CD4-positive, alpha-beta memory T cell (primary cell): ENCODE data around the gene MYMX. TPM values are rescaled to one million over a fixed set of nuclear protein-coding genes. Genes with fewer than 3 reads are reported as not detected.

Experiments
- CTCF ChIA-PET: fragments of 350-600 bp; sonication (Branson Sonifier 250); formaldehyde crosslinking; loops from one replicate; lab custom pipeline; 2021; ENCODE audit warnings: inconsistent platforms; ENCODE audit not compliant: partially characterized antibody; lab: Charles Lee
- POLR2A ChIA-PET: fragments of 350-600 bp; sonication (Branson Sonifier 250); formaldehyde crosslinking; loops from one replicate; lab custom pipeline; 2021; ENCODE audit not compliant: partially characterized antibody; lab: Charles Lee
- DNase-seq, 5 donors: peaks; one replicate each; pipeline versions ENCODE4 v3.0.0 to v3.0.0-alpha.2; 2020 to 2022; ENCODE audit warnings: mixed read lengths in 1 of 5
- H3K27ac ChIP-seq: one replicate; pipeline ENCODE4 v1.7.0; 2013; ENCODE audit warnings: low read depth, low read length
- H3K27me3 ChIP-seq: 2 replicates; pipeline ENCODE4 v1.7.0; 2013; ENCODE audit warnings: mild to moderate bottlenecking, low read length, moderate library complexity; ENCODE audit not compliant: insufficient read depth
- H3K36me3 ChIP-seq: 2 replicates; pipeline ENCODE4 v1.7.0; 2013; ENCODE audit warnings: mild to moderate bottlenecking, low read length, moderate library complexity; ENCODE audit not compliant: insufficient read depth
- H3K4me1 ChIP-seq: 2 replicates; pipeline ENCODE4 v1.7.0; 2013; ENCODE audit warnings: mild to moderate bottlenecking, low read length, moderate library complexity; ENCODE audit not compliant: insufficient read depth
- H3K4me3 ChIP-seq, 2 donors: one replicate each; pipeline ENCODE4 v1.7.0; 2013; ENCODE audit warnings: low read length in 2 of 2, mild to moderate bottlenecking in 1 of 2
- H3K9me3 ChIP-seq, 2 donors: one replicate each; pipeline ENCODE4 v1.7.0; 2013; ENCODE audit warnings: low read length in 2 of 2, control low read depth in 1 of 2; ENCODE audit not compliant: control insufficient read depth in 1 of 2
- H3K27ac Mint-ChIP-seq, 7 donors: one replicate each; pipeline ENCODE4 v1.8.0; 2020 to 2021; ENCODE audit warnings: mixed read lengths in 7 of 7, mild to moderate bottlenecking in 6 of 7, inconsistent platforms in 3 of 7, moderate library complexity in 3 of 7
- H3K27me3 Mint-ChIP-seq, 2 donors: one replicate each; pipeline ENCODE4 v1.8.0; 2020 to 2021; ENCODE audit warnings: mixed read lengths in 2 of 2
- H3K36me3 Mint-ChIP-seq, 2 donors: one replicate each; pipeline ENCODE4 v1.8.0; 2020 to 2021; ENCODE audit warnings: mixed read lengths in 2 of 2, inconsistent platforms in 1 of 2, mild to moderate bottlenecking in 1 of 2
- H3K4me1 Mint-ChIP-seq, 4 donors: one replicate each; pipeline ENCODE4 v1.8.0; 2020 to 2021; ENCODE audit warnings: mixed read lengths in 4 of 4, mild to moderate bottlenecking in 1 of 4
- H3K4me3 Mint-ChIP-seq, 8 donors: one replicate each; pipeline ENCODE4 v1.8.0; 2020 to 2021; ENCODE audit warnings: mixed read lengths in 8 of 8, mild to moderate bottlenecking in 7 of 8, moderate library complexity in 6 of 8, inconsistent platforms in 3 of 8
- H3K9me3 Mint-ChIP-seq, 8 donors: one replicate each; pipeline ENCODE4 v1.8.0; 2020 to 2021; ENCODE audit warnings: mixed read lengths in 8 of 8, mild to moderate bottlenecking in 5 of 8, inconsistent platforms in 3 of 8, moderate library complexity in 1 of 8
- intact Hi-C: fragments of 100-400 bp; cut with micrococcal nuclease; formaldehyde crosslinking; loops from one replicate; pipeline ENCODE4 v1.15.1; 2023
- polyA plus RNA-seq, 2 donors: library from polyadenylated mRNA; unstranded; fragments of 300-500 nt; fragmentation: Illumina TruSeq; gene quantifications; one replicate each; pipeline ENCODE4 v1.2.3, GENCODE V29; 2021
- total RNA-seq, 2 experiments: library from RNA; stranded (reverse); gene quantifications; one replicate each; pipeline ENCODE4 v1.2.3, GENCODE V29; 2021

The MYMX gene
- total and polyA plus RNA-seq, 4 experiments from 2014 or later, result not detected

GRCh38 chr6:44219815-44220784 lies 3.4 kb downstream of the MYMX start:
- DNase-seq, result no peak
- H3K36me3 ChIP-seq, result no peaks in the 10 kb centered on the region
- intact Hi-C loops, result no loop called here
- no peaks in the 10 kb centered on the region for H3K9me3 ChIP-seq
- H3K27me3 Mint-ChIP-seq, result peaks cover 2 to 7% of the 10 kb centered on the region in 2 donors
- H3K4me1 Mint-ChIP-seq, result peaks cover 7 to 36% (median 21%) of the 10 kb centered on the region in 4 donors
- ChIA-PET CTCF (interaction anchor here (0.7 to 6.8 kb wide), 6 partner anchors 10 to 233 kb away, joined by 3 to 84 read pairs (median 6); partner anchors contain the start of gene HSP90AB1), POLR2A (interaction anchor here (2.5 kb wide), 1 partner anchor 26 kb away, joined by 12 read pairs; the partner anchor contains the start of gene HSP90AB1)
- H3K9me3 Mint-ChIP-seq, result no peaks in the 10 kb centered on the region
- no peak overlapping the region for H3K4me3 ChIP-seq
- no peaks in the 10 kb centered on the region for H3K36me3 Mint-ChIP-seq
- H3K4me1 ChIP-seq, result peaks cover 29% of the 10 kb centered on the region
- H3K4me3 Mint-ChIP-seq, result peak overlapping the region in 3 of 8 donors; percentile 29 to 50 (median 35)
- no peak overlapping the region for H3K27ac Mint-ChIP-seq
- no peak overlapping the region for H3K27ac ChIP-seq
- no peaks in the 10 kb centered on the region for H3K27me3 ChIP-seq

GRCh38 chr6:44220913-44221290 lies 4.2 kb downstream of the MYMX start:
- no peak for DNase-seq
- no peaks in the 10 kb centered on the region for H3K36me3 Mint-ChIP-seq
- no peak overlapping the region for H3K27ac ChIP-seq
- H3K9me3 ChIP-seq, result no peaks in the 10 kb centered on the region
- POLR2A ChIA-PET, result interaction anchor here (1.2 to 5.3 kb wide), 2 partner anchors 26 to 36 kb away, joined by 5 to 72 read pairs; partner anchors contain the start of genes HSP90AB1 and SLC35B2
- no peak overlapping the region for H3K4me3 ChIP-seq
- peak overlapping the region in 2 of 7 donors; percentile 38 to 65 for H3K27ac Mint-ChIP-seq
- peaks cover 7 to 36% (median 21%) of the 10 kb centered on the region in 4 donors for H3K4me1 Mint-ChIP-seq
- peaks cover 2 to 7% of the 10 kb centered on the region in 2 donors for H3K27me3 Mint-ChIP-seq
- no peaks in the 10 kb centered on the region for H3K36me3 ChIP-seq
- no peaks in the 10 kb centered on the region for H3K27me3 ChIP-seq
- CTCF ChIA-PET, result interaction anchor here (0.8 to 6.8 kb wide), 13 partner anchors 9 to 232 kb away, joined by 3 to 84 read pairs (median 3); partner anchors contain the start of gene HSP90AB1
- H3K4me3 Mint-ChIP-seq, result peak overlapping the region in 1 of 8 donors; percentile 68
- no peaks in the 10 kb centered on the region for H3K9me3 Mint-ChIP-seq
- intact Hi-C loops, result loop anchor here (1.0 kb wide), 2 partner anchors 44 to 117 kb away; partner anchors contain the start of gene NFKBIE
- H3K4me1 ChIP-seq, result peaks cover 29% of the 10 kb centered on the region

GRCh38 chr6:44221291-44221960 lies 4.7 kb downstream of the MYMX start:
- CTCF ChIA-PET, result interaction anchor here (0.6 to 6.8 kb wide), 16 partner anchors 8 to 654 kb away, joined by 3 to 84 read pairs (median 3); partner anchors contain the start of gene HSP90AB1
- H3K4me1 ChIP-seq, result peaks cover 29% of the 10 kb centered on the region
- Mint-ChIP-seq H3K36me3 (no peaks in the 10 kb centered on the region), H3K27me3 (peaks cover 2 to 7% of the 10 kb centered on the region in 2 donors), H3K27ac (peak overlapping the region in 4 of 7 donors; percentile 44 to 72 (median 56)), H3K9me3 (no peaks in the 10 kb centered on the region), H3K4me1 (peaks cover 7 to 36% (median 21%) of the 10 kb centered on the region in 4 donors), H3K4me3 (peak overlapping the region in 4 of 8 donors; percentile 15 to 68 (median 29))
- POLR2A ChIA-PET, result interaction anchor here (1.2 to 5.3 kb wide), 3 partner anchors 21 to 36 kb away, joined by 5 to 72 read pairs (median 9); partner anchors contain the start of genes HSP90AB1 and SLC35B2
- DNase-seq, result peak; percentile 72 to 80 (median 74)
- no peak overlapping the region for H3K27ac ChIP-seq
- intact Hi-C loops, result loop anchor here (1.0 kb wide), 2 partner anchors 44 to 117 kb away; partner anchors contain the start of gene NFKBIE
- no peak overlapping the region for H3K4me3 ChIP-seq
- H3K27me3 ChIP-seq, result no peaks in the 10 kb centered on the region
- H3K36me3 ChIP-seq, result no peaks in the 10 kb centered on the region
- no peaks in the 10 kb centered on the region for H3K9me3 ChIP-seq

- Histone ChIP-seq H3K4me3 (no peak overlapping the region), H3K4me1 (peaks cover 29% of the 10 kb centered on the region), H3K9me3 (no peaks in the 10 kb centered on the region), H3K27me3 (no peaks in the 10 kb centered on the region), H3K27ac (no peak overlapping the region), H3K36me3 (no peaks in the 10 kb centered on the region)
- H3K36me3 Mint-ChIP-seq, result no peaks in the 10 kb centered on the region
- CTCF ChIA-PET, result interaction anchor here (0.6 to 6.8 kb wide), 19 partner anchors 10 to 759 kb away, joined by 3 to 84 read pairs (median 3); partner anchors contain the start of gene HSP90AB1
- no peak for DNase-seq
- intact Hi-C loops, result loop anchor here (1.0 to 2.0 kb wide), 3 partner anchors 35 to 116 kb away; partner anchors contain the start of genes NFKBIE and SLC35B2
- H3K27me3 Mint-ChIP-seq, result peaks cover 2 to 7% of the 10 kb centered on the region in 2 donors
- peaks cover 7 to 36% (median 21%) of the 10 kb centered on the region in 4 donors for H3K4me1 Mint-ChIP-seq
- H3K4me3 Mint-ChIP-seq, result peak overlapping the region in 3 of 8 donors; percentile 29 to 68 (median 29)
- no peaks in the 10 kb centered on the region for H3K9me3 Mint-ChIP-seq
- peak overlapping the region in 2 of 7 donors; percentile 44 to 72 for H3K27ac Mint-ChIP-seq
- POLR2A ChIA-PET, result interaction anchor here (1.2 to 5.3 kb wide), 3 partner anchors 20 to 35 kb away, joined by 5 to 72 read pairs (median 9); partner anchors contain the start of genes HSP90AB1 and SLC35B2
Measured at GRCh38 chr6:44221961-44222335, 5.2 kb downstream of the MYMX start.

- CTCF ChIA-PET, result interaction anchor here (0.6 to 6.8 kb wide), 11 partner anchors 13 to 759 kb away, joined by 3 to 84 read pairs (median 4); partner anchors contain the start of gene HSP90AB1
- no peak for DNase-seq
- Mint-ChIP-seq H3K27ac (peak overlapping the region in 6 of 7 donors; percentile 56 to 86 (median 66)), H3K4me3 (peak overlapping the region; percentile 58 to 93 (median 85)), H3K36me3 (no peaks in the 10 kb centered on the region), H3K27me3 (peaks cover 2 to 7% of the 10 kb centered on the region in 2 donors), H3K4me1 (peaks cover 7 to 36% (median 21%) of the 10 kb centered on the region in 4 donors), H3K9me3 (no peaks in the 10 kb centered on the region)
- POLR2A ChIA-PET, result interaction anchor here (2.5 to 5.3 kb wide), 4 partner anchors 14 to 33 kb away, joined by 9 to 72 read pairs (median 18); partner anchors contain the start of genes HSP90AB1 and SLC35B2
- no peaks in the 10 kb centered on the region for H3K27me3 ChIP-seq
- peaks cover 29% of the 10 kb centered on the region for H3K4me1 ChIP-seq
- no peaks in the 10 kb centered on the region for H3K36me3 ChIP-seq
- H3K9me3 ChIP-seq, result no peaks in the 10 kb centered on the region
- no peak overlapping the region for H3K27ac ChIP-seq
- intact Hi-C loops, result loop anchor here (1.0 to 2.0 kb wide), 3 partner anchors 15 to 34 kb away; partner anchors contain the start of gene SLC35B2
- peak overlapping the region in 1 of 2 donors; percentile 69 for H3K4me3 ChIP-seq
Measured at GRCh38 chr6:44222486-44223318, 6.0 kb downstream of the MYMX start.
